HG03025 (cell line): ENCODE data around the gene RASSF8.
"Not testable (repeated sequence)": the region's sequence is repeated elsewhere in the genome, so short reads cannot be mapped to it uniquely, and the experiment has no call there.

Experiments
- ATAC-seq: cut with Tn5 transposase; IDR thresholded peaks from one replicate; pipeline ENCODE4 v1.9.1; 2021; ENCODE audit warnings: mild to moderate bottlenecking, moderate library complexity; ENCODE audit not compliant: unreplicated experiment, low FRiP score

RASSF8 gene

DNA sequence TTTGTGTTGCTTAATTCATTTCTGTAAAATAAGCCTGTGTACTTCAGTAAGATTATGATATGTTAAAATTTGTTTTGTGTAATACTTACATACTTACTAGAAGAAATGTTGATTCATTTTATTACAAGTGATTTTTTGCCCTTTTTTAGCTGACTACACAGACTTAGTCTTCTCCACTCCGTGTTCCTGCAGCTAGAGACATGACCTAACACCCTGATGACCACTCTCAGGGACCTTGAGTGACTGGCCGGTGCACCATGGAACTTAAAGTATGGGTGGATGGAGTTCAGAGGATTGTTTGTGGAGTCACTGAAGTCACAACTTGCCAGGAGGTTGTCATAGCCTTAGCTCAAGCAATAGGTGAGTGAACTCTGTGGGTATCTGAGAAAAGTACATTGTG is 96.6 kb downstream of the RASSF8 start:
- ATAC-seq = no peak

DNA sequence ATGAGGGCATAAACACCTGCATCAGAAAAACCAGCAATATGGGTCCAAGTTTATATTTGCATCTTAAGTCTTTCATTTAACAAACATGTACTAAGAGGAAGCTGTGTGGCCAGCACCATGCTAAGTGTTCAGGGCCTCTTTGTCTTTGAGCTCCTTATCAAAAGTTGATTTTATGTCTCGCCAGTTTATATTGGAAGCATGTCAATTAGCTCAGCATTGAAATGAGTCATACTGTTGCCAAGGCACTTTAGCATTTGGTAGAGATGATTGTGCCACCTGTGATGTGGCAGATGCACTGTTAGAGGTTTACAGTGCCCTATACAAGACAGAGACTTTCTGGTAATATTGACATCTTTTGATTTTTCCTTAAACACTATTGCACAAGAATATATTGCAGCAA is 97.9 kb downstream of the RASSF8 start:
- no peak for ATAC-seq

DNA sequence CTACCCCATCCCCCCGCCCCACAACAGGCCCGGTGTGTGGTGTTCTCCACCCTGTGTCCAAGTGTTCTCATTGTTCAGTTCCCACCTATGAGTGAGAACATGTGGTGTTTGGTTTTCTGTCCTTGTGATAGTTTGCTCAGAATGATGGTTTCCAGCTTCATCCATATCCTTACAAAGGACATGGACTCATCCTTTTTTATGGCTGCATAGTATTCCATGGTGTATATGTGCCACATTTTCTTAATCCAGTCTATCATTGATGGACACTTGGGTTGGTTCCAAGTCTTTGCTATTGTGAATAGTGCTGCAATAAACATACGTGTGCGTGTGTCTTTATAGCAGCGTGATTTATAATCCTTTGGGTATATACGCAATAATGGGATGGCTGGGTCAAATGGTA is 98.8 kb downstream of the RASSF8 start:
- ATAC-seq = not testable (repeated sequence)

DNA sequence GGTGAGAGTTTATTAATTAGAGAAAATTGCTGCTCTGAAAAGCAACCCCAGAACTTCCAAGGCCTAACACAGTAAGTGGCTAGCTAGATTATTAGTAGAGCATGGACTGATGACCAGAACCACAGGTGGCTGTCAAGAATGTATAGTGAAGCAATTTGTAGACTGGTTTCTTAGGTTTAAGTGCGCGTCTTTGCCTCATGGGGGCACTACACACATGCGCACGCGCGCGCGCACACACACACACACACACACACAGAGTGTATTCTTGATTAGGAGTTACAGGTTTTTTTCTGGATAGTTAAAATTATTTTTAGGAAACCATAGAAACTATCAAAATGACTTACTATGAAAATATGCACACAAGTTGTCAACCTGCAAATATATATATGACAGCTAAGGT is 99.8 kb downstream of the RASSF8 start:
- no peak for ATAC-seq

DNA sequence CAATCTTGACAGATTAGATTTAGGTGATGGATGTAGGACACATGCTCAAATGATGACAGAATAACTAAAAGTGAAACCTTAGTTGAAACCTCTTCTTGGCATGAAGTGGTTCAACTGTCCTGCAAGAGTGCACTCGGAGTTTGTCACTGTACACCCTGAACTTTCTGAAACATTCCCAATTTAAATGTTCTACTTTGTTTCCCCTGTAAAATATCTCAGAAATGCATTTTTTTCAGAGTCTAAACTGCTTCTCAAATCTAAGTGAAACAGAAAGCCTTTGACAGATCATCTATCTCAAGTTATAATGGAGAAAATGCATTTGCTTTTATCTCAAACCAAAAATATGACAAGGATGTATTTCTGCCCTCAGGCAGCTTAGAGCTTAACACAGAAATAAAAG is 100.3 kb downstream of the RASSF8 start:
- ATAC-seq = no peak

DNA sequence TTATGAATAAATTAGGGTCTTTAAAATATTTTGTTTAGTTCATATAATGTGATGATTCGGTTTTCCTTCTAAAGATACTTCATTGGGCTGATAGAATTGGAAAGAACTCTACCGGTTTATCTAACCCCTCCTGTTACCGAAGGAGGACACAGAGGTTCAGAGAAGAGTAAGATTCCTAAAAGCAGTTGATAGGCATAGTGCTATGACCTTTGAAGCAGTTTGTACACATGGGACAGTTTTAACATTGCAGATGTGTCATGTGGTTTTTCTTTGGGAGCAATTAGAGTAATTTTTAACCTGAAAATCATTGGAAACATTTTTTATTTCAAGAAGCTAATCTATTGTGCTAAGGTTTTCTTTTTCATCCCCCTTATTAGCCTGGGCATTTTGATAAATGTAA is 103.5 kb downstream of the RASSF8 start:
- ATAC-seq = no peak

DNA sequence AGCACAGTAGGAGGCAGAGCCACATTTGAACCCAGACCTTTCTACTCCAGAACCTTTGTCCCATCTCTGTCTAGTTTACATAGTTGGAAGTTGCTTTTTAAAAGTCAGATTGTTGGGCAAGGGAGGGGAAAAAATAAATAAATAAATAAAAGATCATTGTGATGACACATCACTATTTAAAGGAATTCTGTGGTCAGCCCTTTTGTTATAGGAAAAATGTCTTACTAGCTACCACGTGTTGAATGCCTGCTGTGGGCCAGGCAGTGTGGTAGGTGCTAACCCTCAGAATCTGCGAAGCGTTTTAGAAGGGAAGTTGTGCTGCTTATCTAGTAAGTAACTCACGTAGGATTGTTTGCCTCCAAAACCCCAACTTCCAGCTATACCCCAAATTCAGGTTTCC is 104.1 kb downstream of the RASSF8 start:
- ATAC-seq = no peak

DNA sequence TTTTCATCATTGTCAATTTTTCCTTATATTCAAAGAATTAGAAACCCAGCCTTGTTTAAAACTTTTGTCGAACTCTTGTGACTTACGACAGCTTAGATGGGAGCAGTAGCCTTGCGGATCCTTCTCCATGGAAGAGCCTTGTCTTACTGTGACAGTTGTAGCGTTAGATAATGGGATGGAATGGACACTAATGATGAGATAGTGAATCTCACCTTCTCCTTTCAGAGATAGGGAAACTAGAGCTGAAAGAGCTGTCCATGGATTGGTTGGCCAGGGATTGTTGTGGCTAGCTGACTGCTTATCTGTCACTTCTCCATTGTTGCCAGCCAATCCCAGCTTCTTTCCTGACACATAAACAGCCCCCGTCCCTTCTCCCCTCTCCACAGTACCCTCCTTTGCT is 107.0 kb downstream of the RASSF8 start:
- ATAC-seq = no peak

DNA sequence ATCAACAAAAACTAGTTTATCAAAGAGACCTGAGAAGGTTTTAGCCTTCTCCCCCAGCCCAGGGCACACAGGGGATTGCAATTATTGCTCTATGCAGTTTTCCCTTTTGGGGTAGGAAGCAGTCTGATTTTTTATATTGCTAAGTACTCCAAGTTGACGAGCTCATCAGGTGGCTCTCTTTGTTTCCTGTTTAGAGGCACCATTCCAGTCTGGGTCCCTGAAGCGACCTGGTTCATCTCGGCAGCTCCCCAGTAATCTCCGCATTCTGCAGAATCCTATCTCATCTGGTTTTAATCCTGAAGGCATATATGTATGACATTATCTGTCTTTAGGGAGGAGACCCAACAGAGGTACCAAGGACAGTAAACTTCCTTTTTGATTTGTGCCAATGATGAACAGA is 110.0 kb downstream of the RASSF8 start:
- ATAC-seq = no peak

DNA sequence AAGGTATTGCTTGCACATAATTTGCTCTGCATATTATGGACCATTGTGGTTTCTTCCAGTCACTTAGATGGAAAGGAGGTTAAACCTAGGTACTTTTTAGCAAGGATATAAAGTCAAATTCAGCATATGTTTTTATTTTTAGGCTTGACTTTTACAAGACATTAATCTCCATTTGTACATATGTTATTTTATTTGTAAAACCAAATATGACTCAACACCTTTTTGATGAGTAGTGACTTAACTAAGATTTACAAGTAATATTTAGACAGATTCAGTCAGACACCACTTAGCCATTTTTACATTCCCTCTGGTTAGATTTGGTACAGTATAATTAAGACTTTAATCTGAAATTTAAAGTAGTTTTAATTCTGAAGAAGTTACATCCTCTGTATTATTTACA is 111.3 kb downstream of the RASSF8 start:
- no peak for ATAC-seq

DNA sequence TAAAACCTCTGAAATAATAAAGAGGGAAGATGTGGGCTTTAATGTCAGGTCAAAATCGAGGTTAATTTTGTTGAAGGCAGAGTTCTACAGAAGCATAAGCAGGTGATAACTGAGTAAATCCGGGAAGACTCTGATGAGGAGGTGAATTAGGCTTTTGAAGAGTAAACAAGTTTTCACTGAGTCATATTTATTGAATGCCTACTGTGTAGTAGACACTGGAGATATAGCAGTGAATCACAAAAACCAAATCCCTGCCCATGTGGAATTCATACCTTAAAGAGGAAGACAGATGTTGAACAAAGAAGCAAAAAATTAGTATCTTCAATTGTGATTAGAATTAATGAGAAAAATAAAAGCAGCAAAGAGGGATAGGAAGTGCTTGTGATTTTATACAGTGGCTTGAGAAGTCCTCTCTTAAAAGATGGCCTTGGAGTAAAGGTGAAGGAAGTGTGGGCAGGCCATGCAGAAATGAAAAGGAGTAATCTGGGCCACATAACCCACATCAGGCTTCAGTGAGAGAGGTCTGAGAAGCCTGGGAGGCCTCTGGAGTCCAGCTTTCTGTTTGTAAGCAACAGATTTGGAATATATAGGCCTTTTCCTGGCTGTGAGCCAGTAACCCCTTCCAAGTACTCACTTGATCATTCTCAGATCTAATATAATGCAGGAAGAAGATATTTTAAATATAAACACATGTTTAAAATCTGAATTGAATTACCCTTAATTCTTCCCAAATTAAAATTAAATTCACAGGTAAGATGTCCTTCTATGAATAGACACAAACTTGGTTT is 119.6 kb downstream of the RASSF8 start:
- ATAC-seq = no peak

DNA sequence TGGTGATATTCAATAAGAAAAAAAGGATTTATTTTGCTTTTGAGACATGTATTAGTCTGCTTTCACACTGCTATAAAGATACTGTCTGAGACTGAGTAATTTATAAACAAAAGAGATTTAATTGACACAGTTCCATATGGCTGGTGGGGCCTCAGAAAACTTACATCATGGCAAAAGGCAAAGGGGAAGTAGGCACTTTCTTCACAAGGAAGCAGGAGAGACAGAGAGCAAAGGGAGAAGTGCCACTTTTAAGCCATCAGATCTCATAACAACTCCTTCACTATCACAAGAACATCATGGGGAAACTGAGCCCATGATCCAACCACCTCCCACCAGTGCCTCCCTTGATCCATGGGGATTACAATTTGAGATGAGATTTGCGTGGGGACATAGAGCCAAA is 122.4 kb downstream of the RASSF8 start:
- ATAC-seq = no peak

DNA sequence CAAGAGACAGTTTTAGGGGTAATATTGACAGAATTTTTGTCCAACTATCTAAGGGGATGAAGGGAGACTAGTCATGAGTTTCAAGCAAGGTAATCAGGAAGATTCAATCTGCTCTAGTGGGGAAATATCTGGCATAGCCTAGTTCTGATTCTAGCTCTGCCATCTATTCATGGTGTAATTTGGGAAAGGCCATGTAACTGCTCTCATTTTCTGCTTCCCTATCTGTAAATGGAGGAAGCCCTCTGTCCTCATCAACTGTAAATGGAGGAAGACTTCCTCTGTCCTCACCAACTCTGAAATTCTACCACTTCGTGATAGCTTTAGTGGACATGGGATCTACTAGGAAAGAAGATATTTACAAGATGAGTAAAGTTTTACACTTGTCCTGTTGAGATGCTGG is 128.5 kb downstream of the RASSF8 start:
- no peak for ATAC-seq

DNA sequence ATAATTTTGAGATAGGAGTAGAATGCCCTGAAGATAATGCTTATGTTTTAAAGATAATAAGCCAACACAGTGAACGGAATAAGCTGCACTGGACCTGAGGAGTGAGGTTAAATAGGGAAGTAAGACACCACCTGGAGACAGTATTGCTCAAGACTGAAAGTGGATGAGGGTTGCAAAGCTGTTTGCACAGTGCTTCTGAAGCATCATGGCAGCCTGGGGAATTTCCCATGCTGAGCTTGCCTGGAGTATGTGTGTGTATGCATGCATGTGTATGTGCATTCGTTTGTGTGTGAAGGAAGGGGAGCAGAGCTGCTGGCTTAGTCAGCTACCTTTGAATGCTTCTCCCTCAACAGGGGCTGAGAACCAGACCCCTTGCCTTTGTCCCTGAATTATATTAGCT is 130.5 kb downstream of the RASSF8 start:
- peak; percentile 95 for ATAC-seq

DNA sequence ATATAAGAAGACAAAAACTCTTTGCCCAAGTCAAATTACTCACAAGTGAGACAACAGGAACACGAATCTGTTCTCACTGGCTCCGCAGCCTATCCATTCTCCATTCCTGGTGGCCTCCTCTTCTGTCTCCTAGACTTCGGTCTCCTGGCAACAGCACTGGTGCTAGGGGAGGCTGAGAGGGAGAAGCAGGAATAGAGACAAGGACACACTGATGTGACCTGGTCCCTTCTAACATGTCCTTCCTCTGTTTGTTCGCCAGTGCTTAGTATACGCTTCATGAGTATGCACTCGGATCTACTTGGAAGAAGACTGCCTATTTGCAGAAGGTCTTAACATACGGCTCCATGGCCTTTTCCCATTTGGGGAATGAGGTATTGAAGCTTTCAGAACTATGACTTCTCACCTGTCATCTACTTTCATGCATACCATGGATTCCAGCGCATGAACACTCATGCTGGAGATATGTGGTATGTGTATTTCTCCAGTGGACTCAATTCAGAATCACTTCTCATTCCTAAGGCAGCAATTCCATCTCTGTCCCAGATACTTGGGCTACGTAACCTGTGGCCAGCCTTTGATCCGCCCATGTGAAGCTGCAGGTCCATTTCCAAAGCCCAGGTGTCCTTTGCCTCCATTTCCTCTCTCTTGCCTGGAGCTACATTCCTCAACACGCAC is 132.5 kb downstream of the RASSF8 start:
- no peak for ATAC-seq

DNA sequence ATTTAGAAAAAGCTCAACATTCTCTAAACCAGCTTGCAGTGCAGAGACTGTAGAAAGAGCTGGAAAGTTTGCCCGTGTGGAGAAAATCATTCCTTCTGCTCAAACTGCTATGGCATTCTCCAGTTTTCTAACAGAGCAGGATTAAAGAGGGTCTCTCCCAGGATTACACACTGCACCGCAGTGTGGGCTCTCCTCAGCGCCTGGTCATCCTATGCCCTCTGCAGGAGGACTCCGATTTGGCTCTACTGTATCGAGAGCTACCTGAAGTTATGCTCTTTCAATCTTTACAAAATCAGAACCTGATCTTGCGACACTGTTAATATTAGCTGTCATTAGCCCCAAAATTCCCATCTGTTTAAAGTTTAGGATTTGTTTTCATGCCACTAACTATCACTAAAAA is 133.3 kb downstream of the RASSF8 start:
- no peak for ATAC-seq

DNA sequence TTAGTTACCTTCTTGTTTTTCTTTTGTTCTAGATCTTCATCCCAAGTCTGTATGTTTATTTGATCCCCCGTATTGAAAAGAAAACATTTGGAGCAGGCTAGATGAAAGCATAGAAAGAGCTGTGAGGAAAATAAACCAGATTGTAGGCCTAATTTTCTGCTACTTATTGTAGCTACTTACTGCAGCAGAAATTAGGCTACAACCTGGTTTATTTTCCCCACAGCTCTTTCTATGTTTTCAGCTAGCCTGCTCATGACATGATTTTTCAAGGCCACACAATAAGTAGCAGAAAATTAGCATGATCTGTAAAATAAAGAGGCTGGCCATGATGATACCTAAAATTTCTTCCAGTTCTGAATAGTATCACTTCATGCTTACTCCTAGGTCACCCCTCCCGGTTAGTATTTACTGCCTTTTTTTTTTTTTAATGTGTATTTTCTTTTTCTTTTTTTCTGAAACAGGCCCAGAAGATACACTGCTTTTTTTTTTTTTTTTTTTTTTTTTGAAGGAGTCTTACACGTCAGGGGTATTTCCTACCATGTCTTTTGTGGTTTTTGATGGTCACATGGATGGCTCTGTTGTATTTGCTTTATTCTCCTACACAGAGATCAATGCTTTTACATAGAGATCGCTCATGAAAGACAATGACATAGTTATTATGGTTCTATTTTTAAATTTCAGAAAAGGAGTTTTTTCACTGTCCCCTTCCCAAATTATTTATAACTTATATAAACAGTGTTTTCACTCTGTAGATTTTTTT is 134.0 kb downstream of the RASSF8 start:
- ATAC-seq = no peak

DNA sequence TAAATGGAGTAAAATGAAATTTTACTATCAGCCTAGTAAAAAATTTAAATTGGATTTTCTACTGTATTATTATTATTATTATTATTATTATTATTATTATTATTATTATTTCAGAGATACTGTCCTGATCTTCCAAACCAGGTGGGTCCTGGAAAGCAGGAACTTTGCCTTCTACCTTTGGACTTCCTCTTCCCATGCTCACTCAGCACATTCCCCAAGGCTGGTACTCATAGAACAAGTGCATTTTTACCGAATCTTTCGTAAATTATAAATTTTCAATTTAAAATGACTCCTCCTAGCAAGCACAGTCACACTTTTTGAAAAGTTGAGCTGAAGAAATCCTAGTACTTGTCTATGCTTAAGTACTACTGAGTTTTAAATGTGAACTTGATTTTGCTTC is 136.7 kb downstream of the RASSF8 start:
- ATAC-seq = no peak

DNA sequence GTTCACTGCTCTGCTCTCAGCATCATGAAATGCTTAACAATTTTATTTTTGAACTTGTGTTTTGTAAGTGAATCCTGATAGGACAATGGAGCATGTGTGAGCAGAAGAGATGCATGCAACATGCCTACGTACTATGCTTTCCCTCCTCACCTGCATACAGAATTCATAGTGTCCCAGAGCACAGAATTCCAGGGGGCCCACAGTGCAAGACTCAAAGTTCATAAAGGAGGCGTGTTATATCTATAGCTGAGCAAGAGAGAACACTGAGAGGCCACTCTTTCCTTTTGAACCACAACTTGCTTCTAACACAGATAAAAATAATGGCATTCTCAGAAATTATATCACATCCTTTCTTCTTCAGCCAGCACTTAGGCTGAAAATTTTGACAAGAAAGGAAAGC is 137.6 kb downstream of the RASSF8 start:
- ATAC-seq = no peak

DNA sequence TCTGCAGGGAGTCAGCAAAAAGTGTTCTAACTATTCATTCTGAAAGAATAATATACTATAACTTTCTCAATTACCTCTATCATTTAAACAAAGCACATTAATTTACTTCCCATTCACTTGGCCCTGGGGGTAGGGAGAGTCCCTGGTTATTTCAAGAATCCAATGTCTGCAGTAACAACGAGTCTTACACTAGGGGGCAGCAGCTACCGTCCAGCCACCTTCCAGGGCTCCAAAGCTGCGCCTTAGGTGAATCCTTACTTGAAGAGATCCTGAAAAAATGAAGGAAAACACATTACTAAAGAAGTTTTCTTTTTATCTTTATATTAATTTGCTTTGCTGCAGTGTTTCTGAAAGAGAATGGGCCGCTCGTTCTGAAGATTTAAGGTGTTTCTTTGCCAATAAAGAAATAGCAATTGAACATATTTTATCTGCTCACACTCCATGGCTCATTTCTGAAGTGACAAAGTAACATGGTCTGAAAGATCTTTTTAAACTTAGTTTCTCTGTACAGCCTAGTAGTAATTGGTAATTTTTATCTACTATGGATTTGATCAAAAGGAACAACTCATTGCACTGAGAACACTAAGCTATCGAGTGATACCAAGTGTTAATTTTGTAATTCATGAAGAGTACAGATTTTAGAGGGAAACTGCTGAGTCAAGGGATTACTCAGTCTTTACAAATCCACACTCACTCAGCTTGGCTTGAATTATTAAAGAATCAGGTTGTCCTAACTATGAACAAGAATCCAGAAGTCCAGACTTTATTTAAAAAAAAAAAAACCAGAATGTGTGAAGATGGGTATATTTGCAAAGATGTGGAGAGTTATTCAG is 138.8 kb downstream of the RASSF8 start:
- peak; percentile 84 for ATAC-seq
